ENCODE measurements around the gene SAMD10. TPM values are rescaled to one million over a fixed set of nuclear protein-coding genes. Genes with fewer than 3 reads are reported as not detected.

SAMD10 gene
- total and polyA plus RNA-seq, 10 of the 15 experiments (the other 5 are each of a cell fraction or from before 2014, with no cell fraction given), result 1.3 to 51.4 (median 17.9) TPM

DNA sequence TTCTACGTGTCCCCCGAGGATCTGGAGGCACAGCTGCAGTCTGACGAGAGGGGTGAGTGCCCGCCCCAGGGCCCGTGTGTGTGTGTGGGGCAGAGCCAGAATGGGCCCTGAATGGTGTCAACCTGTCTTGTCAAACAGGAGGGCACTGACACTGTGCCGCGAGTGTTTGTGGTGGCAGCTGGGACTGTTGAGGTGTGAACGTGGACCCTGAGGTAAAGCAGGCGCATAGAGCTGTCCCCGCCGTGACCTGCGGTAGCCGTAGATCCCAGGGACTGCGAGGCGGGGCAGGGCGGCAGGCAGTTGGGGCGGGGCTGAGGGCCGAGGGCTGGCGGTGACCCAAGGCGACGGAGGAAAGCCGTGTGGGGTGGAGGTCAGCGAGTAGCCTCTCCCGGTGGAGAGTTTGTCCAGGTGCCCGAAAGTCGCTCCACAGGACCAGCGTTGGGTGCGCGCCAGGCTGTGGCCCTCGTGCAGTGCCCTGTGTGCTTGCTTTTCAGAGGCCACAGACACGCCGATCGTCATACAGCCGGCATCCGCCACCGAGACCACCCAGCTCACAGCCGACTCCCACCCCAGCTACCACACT lies 48.4 kb downstream of the SAMD10 start:
- intact Hi-C loops (cut with micrococcal nuclease; ENCODE audit: unreplicated experiment), result no loop called here
- TF ChIP-seq STAT1 (conservative IDR thresholded peaks at IDR 0.05) (no peak), SRF (IDR thresholded peaks at IDR 0.05; ENCODE audit: low read depth in 2 of 2, low read length in 2 of 2) (no peak), YBX1 (IDR thresholded peaks at IDR 0.05) (no peak), RBBP5 (conservative IDR thresholded peaks at IDR 0.05) (no peak), JUNB (IDR thresholded peaks at IDR 0.05) (no peak), ZSCAN29 (IDR thresholded peaks at IDR 0.05) (no peak), BRCA1 (IDR thresholded peaks at IDR 0.05; ENCODE audit: low read depth, low read length) (no peak), CREB1 (IDR thresholded peaks at IDR 0.05; ENCODE audit: low read depth) (no peak), TBL1XR1 (IDR thresholded peaks at IDR 0.05; ENCODE audit: low read depth, low read length) (no peak), POLR2AphosphoS5 (IDR thresholded peaks at IDR 0.05; ENCODE audit: low read length) (no peak), FOXM1 (IDR thresholded peaks at IDR 0.05; ENCODE audit: low read depth, low read length) (no peak)
- TF ChIP-seq, protein P1, sequence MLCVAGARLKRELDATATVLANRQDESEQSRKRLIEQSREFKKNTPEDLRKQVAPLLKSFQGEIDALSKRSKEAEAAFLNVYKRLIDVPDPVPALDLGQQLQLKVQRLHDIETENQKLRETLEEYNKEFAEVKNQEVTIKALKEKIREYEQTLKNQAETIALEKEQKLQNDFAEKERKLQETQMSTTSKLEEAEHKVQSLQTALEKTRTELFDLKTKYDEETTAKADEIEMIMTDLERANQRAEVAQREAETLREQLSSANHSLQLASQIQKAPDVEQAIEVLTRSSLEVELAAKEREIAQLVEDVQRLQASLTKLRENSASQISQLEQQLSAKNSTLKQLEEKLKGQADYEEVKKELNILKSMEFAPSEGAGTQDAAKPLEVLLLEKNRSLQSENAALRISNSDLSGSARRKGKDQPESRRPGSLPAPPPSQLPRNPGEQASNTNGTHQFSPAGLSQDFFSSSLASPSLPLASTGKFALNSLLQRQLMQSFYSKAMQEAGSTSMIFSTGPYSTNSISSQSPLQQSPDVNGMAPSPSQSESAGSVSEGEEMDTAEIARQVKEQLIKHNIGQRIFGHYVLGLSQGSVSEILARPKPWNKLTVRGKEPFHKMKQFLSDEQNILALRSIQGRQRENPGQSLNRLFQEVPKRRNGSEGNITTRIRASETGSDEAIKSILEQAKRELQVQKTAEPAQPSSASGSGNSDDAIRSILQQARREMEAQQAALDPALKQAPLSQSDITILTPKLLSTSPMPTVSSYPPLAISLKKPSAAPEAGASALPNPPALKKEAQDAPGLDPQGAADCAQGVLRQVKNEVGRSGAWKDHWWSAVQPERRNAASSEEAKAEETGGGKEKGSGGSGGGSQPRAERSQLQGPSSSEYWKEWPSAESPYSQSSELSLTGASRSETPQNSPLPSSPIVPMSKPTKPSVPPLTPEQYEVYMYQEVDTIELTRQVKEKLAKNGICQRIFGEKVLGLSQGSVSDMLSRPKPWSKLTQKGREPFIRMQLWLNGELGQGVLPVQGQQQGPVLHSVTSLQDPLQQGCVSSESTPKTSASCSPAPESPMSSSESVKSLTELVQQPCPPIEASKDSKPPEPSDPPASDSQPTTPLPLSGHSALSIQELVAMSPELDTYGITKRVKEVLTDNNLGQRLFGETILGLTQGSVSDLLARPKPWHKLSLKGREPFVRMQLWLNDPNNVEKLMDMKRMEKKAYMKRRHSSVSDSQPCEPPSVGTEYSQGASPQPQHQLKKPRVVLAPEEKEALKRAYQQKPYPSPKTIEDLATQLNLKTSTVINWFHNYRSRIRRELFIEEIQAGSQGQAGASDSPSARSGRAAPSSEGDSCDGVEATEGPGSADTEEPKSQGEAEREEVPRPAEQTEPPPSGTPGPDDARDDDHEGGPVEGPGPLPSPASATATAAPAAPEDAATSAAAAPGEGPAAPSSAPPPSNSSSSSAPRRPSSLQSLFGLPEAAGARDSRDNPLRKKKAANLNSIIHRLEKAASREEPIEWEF (IDR thresholded peaks at IDR 0.05; ENCODE audit: insufficient replicate concordance, low read depth, low read length), result no peak
- TF ChIP-seq, protein P2, sequence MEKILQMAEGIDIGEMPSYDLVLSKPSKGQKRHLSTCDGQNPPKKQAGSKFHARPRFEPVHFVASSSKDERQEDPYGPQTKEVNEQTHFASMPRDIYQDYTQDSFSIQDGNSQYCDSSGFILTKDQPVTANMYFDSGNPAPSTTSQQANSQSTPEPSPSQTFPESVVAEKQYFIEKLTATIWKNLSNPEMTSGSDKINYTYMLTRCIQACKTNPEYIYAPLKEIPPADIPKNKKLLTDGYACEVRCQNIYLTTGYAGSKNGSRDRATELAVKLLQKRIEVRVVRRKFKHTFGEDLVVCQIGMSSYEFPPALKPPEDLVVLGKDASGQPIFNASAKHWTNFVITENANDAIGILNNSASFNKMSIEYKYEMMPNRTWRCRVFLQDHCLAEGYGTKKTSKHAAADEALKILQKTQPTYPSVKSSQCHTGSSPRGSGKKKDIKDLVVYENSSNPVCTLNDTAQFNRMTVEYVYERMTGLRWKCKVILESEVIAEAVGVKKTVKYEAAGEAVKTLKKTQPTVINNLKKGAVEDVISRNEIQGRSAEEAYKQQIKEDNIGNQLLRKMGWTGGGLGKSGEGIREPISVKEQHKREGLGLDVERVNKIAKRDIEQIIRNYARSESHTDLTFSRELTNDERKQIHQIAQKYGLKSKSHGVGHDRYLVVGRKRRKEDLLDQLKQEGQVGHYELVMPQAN (conservative IDR thresholded peaks at IDR 0.05), result no peak
- TF ChIP-seq, protein P3, sequence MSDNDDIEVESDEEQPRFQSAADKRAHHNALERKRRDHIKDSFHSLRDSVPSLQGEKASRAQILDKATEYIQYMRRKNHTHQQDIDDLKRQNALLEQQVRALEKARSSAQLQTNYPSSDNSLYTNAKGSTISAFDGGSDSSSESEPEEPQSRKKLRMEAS (IDR thresholded peaks at IDR 0.05; ENCODE audit: low read depth, low read length), result no peak
- TF ChIP-seq, protein P4, sequence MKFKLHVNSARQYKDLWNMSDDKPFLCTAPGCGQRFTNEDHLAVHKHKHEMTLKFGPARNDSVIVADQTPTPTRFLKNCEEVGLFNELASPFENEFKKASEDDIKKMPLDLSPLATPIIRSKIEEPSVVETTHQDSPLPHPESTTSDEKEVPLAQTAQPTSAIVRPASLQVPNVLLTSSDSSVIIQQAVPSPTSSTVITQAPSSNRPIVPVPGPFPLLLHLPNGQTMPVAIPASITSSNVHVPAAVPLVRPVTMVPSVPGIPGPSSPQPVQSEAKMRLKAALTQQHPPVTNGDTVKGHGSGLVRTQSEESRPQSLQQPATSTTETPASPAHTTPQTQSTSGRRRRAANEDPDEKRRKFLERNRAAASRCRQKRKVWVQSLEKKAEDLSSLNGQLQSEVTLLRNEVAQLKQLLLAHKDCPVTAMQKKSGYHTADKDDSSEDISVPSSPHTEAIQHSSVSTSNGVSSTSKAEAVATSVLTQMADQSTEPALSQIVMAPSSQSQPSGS (IDR thresholded peaks at IDR 0.05; ENCODE audit: low read length), result no peak
- TF ChIP-seq, protein P5, sequence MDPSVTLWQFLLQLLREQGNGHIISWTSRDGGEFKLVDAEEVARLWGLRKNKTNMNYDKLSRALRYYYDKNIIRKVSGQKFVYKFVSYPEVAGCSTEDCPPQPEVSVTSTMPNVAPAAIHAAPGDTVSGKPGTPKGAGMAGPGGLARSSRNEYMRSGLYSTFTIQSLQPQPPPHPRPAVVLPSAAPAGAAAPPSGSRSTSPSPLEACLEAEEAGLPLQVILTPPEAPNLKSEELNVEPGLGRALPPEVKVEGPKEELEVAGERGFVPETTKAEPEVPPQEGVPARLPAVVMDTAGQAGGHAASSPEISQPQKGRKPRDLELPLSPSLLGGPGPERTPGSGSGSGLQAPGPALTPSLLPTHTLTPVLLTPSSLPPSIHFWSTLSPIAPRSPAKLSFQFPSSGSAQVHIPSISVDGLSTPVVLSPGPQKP (IDR thresholded peaks at IDR 0.05; ENCODE audit: low read depth, low read length), result no peak

More for the DNA sequence above, 48.4 kb downstream of the SAMD10 start:
- 97% methylated on average over 34 of the region's 37 CpGs for WGBS (ENCODE audit: insufficient coverage, insufficient replicate concordance, low lambda C conversion rate, missing lambda C conversion rate)
- no peaks in the 10 kb centered on the region for H3K9me3 ChIP-seq (replicated peaks; ENCODE audit: control insufficient read depth, insufficient read depth, low read length)
- FAIRE-seq, result no peak
- SMC1A ChIA-PET (ENCODE audit: uncharacterized antibody, unreplicated experiment), result no interaction called here
- H3K9ac ChIP-seq (ENCODE audit: control insufficient read depth, insufficient read depth, low read length), result no peak overlapping the region
- in situ Hi-C loops (cut with MboI), result no loop called here
- no peak overlapping the region for H3K4me2 ChIP-seq (ENCODE audit: control insufficient read depth, insufficient read depth)
- CTCF ChIA-PET, result interaction anchor here (1.1 kb wide), 1 partner anchor 126 kb away, joined by 3 read pairs; no protein-coding TSS in a partner anchor
- no TSS peak for BruUV-seq (replicated peaks)
- no peak for ATAC-seq
- no peak overlapping the region for H2AFZ ChIP-seq (ENCODE audit: control insufficient read depth, low read depth, low read length)
- no peaks in the 10 kb centered on the region for H3K79me2 ChIP-seq (ENCODE audit: control insufficient read depth, insufficient read depth, low read length)
- peaks cover 14 to 32% of the 10 kb centered on the region in 2 experiments for H3K36me3 ChIP-seq (ENCODE audit: control insufficient read depth in 2 of 2, insufficient read depth in 2 of 2, low read length in 1 of 2)
- POLR2A ChIA-PET, result no interaction called here
- H4K20me1 ChIP-seq (ENCODE audit: control insufficient read depth, insufficient read depth), result no peaks in the 10 kb centered on the region
- DNase-seq (ENCODE audit: low read depth, low spot score), result no peak
- H3K27ac ChIP-seq (ENCODE audit: control insufficient read depth, insufficient read depth), result no peak overlapping the region
- no peaks in the 10 kb centered on the region for H3K27me3 ChIP-seq (replicated peaks in 1 of 2; ENCODE audit: control insufficient read depth in 2 of 2, insufficient read depth in 2 of 2, low read length in 1 of 2)
- H3K4me1 ChIP-seq (ENCODE audit: control insufficient read depth, insufficient read depth, low read length), result no peaks in the 10 kb centered on the region
- H3K4me3 ChIP-seq, result no peak overlapping the region
- RAD21 ChIA-PET (ENCODE audit: unreplicated experiment), result no interaction called here

Data from GM12878 (cell line).